GM10248 (cell line): ENCODE results near the gene IL6R.
A peak's percentile ranks its signal among the peaks of the same experiment; 100 is the strongest.

ENCODE experiments used
- CTCF ChIA-PET: fragments of 300-600 bp; sonication (Branson Sonifier 250); formaldehyde crosslinking; extraction: SDS; loops from one replicate; lab custom pipeline; 2021; ENCODE audit warnings: antibody characterized with exemption; lab: Yijun Ruan, JAX
- POLR2A ChIA-PET: fragments of 350-650 bp; sonication (Branson Sonifier 250); formaldehyde crosslinking; extraction: SDS; loops from one replicate; lab custom pipeline; 2020; ENCODE audit warnings: antibody characterized with exemption; lab: Yijun Ruan, JAX
- DNase-seq: peaks from one replicate; pipeline ENCODE4 v3.0.0; 2012; ENCODE audit errors: extremely low spot score
- CTCF ChIP-seq: IDR thresholded peaks from 2 replicates; pipeline ENCODE4 v1.5.1; 2012; ENCODE audit warnings: mild to moderate bottlenecking, low read depth; ENCODE audit errors: extremely low read depth, missing control alignments, control extremely low read depth

The IL6R gene

GRCh38 chr1:154443274-154444013 lies 38.3 kb downstream of the IL6R start:
- no peak for TF ChIP-seq CTCF
- CTCF ChIA-PET, result interaction anchor here (0.7 to 2.6 kb wide), 8 partner anchors 16 to 108 kb away, joined by 3 to 7 read pairs (median 5); no protein-coding TSS in a partner anchor
- DNase-seq, result no peak
- POLR2A ChIA-PET, result interaction anchor here (0.6 kb wide), 2 partner anchors 20 to 32 kb away, joined by 4 to 6 read pairs; no protein-coding TSS in a partner anchor

- no peak for TF ChIP-seq CTCF
- DNase-seq, result peak; percentile 66
- ChIA-PET POLR2A (interaction anchor here (0.5 to 1.0 kb wide), 2 partner anchors 13 to 22 kb away, joined by 3 to 4 read pairs; no protein-coding TSS in a partner anchor), CTCF (interaction anchor here (1.2 to 2.6 kb wide), 7 partner anchors 9 to 110 kb away, joined by 3 to 7 read pairs (median 5); no protein-coding TSS in a partner anchor)
Measured at GRCh38 chr1:154445040-154445472, 39.9 kb downstream of the IL6R start.

DNA sequence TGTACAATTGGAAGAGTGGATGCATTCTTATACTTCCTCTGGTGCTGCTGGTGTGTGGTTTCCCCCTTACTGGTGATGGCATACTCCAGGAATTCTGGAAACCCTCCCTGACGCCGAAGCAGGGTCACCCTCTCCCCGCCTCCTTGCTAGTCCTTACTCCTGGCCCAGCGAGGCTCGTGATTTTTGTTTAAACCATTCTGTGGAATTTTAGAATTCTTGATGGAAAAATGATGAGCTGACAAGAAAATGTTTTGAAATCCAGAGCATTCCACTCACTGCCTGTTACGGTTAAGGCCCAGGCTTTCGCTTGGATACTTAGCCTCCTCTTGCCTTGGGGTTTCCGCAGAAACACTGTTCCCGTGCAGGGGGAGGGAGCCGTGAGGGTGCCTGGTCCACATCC lies 41.1 kb downstream of the IL6R start:
- POLR2A ChIA-PET, result no interaction called here

DNA sequence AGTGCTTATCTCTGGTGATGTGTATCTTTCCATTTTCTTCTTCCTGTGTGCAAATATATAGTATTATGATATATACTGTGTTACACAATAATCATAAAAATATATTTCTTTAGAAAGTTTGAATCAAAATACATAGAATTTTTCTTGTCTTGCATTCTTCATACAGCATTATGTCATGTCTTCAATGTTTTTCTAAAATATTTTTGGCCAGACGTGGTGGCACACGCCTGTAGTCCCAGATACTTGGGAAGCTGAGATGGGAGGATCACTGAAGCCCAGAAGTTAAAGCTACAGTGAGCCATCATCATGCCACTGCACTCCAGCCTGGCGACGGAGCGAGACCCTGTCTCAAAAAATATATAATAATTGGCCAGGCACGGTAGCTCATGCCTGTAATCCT lies 41.6 kb downstream of the IL6R start:
- no peak for TF ChIP-seq CTCF
- no peak for DNase-seq
- POLR2A ChIA-PET, result no interaction called here
- CTCF ChIA-PET, result interaction anchor here (1.0 to 2.1 kb wide), 2 partner anchors 15 to 47 kb away, joined by 3 to 4 read pairs; no protein-coding TSS in a partner anchor

More for the DNA sequence above, 41.1 kb downstream of the IL6R start:
- TF ChIP-seq CTCF, result no peak
- CTCF ChIA-PET, result interaction anchor here (1.6 kb wide), 1 partner anchor 39 kb away, joined by 5 read pairs; no protein-coding TSS in a partner anchor
- no peak for DNase-seq

DNA sequence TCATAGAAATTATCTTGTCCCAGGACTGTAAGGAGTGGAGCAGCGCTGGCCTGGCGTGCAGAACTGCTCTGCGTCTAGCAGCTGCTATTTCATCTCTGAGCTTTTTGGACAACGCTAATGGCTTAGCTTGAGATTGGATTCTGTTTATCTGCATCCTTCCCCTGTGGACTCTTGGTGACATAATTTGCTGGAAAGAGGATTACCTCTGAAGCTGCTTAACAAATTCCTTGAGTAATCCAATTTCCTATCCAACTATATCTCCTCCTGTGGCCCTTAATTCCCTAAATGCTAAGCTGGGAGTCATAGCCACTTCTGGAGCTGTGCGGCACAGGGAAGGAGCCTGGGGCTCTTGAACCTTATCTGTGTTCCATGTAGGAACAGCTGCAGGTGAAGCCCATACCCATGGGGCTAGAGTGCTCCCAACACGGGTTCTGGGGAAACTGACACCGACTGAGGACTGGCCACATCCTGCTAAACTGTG lies 43.2 kb downstream of the IL6R start:
- POLR2A ChIA-PET, result interaction anchor here (0.6 kb wide), 1 partner anchor 37 kb away, joined by 4 read pairs; no protein-coding TSS in a partner anchor
- CTCF ChIA-PET, result interaction anchor here (0.7 to 2.8 kb wide), 5 partner anchors 14 to 98 kb away, joined by 3 to 9 read pairs (median 4); no protein-coding TSS in a partner anchor
- no peak for DNase-seq
- TF ChIP-seq CTCF, result no peak

DNA sequence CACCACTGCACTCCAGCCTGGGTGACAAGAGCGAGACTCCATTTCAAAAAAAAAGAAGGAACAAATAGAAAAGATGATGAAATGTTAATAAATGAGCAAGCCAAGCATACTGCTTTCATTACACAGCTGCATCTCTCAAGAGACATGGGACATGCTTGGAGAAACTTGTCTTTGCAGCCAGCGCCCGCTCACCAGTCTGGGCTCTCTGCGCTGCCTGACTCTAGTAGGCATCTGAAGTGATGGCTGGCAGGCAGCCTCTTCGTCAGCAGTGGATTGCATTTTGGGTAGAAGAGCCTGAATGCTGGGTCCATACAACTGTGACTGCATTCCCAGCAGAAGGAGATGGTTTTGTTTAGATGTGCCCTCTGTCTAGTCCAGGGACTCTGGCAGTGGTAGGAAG lies 48.0 kb downstream of the IL6R start:
- POLR2A ChIA-PET, result no interaction called here
- CTCF ChIA-PET, result interaction anchor here (1.0 to 1.6 kb wide), 4 partner anchors 10 to 93 kb away, joined by 3 to 7 read pairs (median 3); no protein-coding TSS in a partner anchor
- no peak for DNase-seq
- TF ChIP-seq CTCF, result no peak
